Activated CD4-positive, alpha-beta T cell treated with anti-CD3 and anti-CD28 coated beads, Interleukin-2, amount 50 U/mL, for 4 hours (primary cell): ENCODE results near the gene UQCR11.

Experiments
- DNase-seq, 2 experiments: peaks; one replicate each; pipeline ENCODE4 v3.0.0-alpha.2; 2020

Gene UQCR11

GRCh38 chr19:1585243-1585580 lies 20.1 kb downstream of the UQCR11 start:
- no peak for DNase-seq

DNA sequence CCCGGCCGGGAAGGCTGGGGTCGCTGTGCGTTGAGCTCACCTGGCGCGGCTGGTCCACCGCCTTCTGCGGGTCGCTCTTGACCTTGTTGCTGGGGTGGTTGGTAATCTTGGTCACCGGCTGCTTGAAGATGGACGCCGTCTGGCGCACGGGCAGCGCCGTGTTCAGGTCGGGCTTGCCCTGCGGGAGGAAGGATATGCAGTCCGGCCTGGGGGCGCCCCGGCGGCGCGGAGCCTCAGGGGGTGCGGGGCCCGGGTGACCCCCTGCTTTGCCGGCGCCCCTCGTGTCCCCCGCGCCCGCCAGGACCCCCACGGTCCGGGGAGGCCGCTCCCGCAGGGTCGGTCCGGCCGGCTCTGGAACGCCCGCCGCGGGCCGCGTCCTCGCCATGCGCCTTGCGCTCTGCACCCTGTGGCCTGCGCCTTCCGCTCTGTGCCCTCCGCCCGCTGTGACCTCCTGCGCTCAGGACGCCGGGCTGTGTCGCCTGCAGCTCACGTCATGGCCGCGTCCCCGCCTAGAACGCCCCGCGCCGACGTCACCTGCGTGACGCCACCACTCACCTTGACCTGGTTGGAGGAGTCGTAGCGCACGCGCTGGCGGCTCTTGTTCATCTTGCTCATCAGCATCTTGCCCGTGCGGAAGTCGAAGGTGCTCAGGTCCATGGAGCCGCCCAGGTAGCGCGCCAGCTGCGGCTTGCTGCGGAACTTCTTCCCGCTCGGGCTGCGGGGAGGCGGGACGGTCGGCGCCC lies 20.6 kb downstream of the UQCR11 start:
- no peak for DNase-seq

DNA sequence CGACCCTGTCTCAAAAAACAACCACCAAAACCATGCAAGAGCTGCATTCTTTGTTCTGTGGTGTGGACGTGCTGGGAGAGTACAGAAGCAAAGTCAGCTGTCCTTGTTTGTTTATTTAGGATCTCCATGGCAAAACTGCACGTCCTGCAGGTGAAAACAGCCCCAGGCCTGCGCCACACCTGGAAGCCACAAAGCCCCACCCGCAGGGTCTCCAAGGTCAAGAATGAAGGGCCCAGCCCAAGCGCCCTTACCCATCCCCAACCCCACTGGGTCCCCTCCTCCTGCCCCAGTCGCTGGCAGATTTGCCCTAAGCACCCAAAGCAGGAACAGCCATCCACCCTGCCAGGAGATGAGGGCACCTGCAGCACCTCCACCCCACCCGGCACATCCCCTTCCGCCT lies 23.1 kb downstream of the UQCR11 start:
- DNase-seq, result no peak

- DNase-seq, result no peak
These were observed 24.3 kb downstream of the UQCR11 start for GRCh38 chr19:1580957-1581356.

- no peak for DNase-seq
These were observed 24.9 kb downstream of the UQCR11 start for GRCh38 chr19:1580382-1580781.

DNA sequence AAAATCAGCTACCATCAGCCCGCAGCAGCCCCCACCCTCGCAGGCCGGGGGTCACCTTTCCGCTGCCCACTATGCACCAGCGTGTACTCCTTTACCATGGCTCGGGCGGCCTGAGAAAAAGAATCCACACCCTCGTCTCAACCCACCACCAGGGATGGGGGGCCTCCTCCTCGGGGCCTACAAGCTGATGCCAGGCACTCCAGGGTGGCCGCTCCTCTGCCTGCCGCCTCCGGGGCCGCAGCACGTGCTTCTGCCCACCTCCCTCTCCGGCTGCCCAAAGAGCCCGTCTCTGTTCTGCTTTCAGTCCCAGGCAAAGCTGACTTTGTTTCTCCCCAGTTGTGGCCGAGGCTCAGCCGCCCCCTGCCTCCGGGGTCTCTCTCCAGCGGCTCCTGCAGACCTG lies 26.0 kb downstream of the UQCR11 start:
- no peak for DNase-seq

DNA sequence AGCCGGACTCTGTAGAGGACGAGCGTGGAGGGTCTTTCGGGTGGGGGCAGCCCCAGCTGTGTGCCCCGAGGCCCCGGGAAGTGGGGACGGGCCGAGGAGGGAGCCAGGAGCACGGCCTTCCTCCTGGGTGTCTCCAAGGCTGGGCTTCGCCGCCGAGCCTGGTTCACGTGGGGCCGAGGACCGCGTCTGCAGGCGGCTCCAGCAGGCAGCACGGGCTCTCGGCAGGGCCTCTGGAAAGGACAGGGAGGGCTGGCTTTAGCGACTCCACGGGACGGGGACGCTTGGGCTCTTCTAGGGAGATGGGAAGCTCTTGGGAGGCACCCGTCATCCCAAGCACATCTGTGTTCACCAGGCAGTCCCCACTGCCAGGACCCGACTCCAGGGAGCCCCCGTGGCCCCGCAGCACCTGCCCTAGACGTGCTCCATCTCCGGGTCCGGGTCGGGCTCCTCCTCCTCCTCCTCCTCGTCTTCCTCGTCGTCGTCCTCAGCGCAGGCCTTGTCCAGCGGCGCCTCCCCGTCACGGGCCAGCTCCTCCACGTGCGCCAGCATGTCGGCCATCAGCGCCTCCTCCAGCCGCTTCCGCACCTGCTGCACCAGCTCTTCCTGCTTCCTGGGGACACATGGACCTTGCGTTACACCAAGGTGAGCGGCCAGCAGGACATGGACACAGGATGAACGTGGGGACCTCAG lies 27.2 kb downstream of the UQCR11 start:
- DNase-seq, result no peak

DNA sequence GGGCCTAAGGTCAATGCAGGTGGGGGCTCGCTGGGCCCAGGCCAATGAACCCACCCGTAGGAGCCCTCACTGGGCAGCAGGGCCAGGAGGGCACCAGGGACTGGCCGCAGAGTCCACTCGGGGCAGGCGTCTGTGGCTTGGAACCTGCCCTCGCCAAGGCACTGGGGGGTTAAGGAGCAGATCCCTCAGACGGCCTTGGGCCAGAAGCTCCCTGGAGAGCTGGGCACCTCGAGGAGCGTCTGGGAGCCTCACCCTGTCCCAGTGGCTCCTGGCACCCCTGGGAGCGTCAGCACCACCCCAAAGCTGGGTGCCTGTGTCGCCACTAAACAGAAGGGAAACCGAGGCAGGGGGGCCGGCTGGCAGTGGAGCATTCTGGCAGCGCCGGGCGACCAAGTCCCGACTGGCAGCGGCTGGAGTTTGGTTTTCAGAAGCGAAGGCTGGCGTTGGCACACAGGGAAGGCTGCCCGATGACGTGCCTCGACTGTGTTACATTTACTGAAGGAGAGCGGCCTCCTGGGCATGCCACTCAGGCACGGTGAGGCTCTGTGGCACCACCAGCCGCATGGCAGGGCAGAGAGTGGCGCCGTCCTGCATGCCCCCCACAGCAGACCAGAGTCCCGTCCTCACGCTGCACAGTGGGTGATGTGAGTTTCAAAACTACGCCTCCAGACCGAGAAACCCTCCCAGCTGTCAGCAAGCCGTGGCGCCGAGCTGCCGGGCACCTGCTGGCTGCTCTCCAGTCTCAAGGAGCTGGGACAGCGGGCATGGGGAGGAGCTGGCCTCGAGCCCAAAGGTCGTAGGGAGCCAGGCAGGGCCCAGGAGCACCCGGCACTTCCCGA lies 28.0 kb downstream of the UQCR11 start:
- DNase-seq, result no peak

DNA sequence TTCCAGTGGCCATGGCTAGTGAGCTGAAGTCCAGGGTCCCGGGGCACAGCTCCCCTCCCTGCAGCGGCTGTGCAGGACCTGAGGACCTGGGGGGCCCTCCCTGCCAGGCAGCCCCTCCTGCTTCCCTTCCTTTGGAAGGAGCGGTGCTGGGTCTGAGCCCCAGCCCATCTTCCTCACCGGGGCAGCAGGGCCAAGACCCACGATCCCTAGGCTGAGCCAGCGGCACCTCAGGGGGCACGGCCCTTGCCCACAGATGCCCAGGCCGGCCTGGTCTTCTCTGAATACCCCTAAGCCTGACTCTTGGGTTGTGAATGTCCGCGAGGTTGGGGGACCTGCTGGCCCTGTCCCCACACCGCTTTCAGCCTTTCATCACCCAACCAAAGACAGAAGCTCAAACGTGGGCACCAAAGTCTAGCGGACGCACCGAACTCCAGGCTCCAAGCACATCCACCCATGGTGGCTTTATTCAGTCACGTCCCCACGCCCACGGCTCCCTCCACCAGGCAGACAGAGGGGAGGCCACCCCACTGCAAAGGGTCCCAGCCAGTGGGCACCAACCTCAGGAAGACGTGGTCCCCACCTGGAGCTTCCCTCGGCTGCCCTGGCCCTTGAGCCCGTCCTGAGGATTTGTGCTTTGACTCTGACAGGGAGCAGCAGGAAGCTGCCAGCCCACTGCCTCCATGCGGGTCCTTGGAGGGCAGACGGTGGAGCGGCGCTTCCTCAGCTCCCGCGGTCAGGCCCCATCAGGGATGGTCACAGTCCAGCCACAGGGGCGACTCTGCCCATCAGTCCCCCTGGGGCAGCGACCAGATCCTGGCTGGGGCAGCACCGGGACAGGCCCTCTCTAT lies 28.8 kb downstream of the UQCR11 start:
- DNase-seq, result no peak

DNA sequence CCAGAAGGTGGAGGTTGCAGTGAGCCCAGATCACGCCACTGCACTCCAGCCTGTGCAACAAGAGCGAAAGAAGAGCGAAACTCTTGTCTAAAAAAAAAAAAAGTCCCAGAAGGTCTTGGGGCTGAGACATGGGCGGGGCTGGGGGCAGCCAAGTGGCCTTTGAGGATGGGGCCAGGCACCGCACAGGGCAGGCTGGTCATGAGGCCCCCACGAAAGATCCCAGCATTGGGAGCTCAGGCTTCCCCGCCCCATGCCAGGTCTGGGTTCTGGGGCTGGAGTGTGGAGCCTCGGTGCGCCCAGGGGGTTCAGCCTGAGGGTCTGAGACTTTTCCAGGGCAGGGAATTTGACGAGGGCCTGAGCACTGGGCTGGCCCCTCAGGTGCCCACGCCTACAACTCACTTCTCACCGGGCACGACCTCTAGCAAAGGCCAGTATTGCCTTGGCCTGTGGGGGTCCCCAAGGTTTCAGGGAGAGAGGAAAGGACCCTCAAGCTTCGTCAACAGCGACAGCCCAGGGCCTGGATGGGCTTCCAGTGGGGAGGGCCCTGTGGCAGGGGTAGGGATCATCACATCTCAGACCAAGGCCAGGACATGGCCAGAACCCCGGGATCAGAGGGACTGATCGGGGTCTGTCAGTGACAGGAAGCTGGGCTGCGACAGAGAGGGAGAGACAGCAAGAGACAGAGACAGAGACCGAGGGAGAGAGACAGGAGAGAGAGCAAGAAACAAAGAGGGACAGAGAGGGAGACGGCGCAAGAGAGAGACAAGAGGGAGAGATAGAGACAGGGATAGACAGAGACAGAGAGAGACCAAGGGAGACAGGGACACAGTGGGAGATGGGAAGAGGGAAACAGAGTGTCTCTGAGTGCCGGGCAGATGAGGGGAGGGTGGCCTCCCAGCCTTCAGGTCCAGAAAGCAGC lies 29.7 kb downstream of the UQCR11 start:
- no peak for DNase-seq

GRCh38 chr19:1574354-1575136 lies 30.7 kb downstream of the UQCR11 start:
- no peak for DNase-seq

- no peak for DNase-seq
These were observed 32.5 kb downstream of the UQCR11 start for GRCh38 chr19:1572795-1573194.

DNA sequence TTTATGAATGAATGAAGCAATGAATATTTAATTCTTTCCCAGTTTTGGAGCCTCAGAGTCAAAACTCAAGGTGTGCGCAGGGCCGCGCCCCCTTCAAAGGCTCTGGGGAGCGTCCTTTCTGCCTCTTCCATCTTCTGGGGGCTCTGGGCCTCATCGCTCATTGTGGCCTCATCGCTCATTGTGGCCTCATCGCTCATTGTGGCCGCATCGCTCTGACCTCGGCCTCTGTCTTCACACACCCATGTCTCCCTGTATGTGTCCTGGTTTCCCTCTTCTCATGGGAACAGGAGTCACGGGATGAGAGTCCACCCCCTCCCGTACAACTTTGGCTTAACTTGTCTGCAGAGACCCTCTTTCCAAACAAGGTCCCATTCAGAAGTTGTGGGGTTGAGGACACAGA lies 33.9 kb downstream of the UQCR11 start:
- no peak for DNase-seq

DNA sequence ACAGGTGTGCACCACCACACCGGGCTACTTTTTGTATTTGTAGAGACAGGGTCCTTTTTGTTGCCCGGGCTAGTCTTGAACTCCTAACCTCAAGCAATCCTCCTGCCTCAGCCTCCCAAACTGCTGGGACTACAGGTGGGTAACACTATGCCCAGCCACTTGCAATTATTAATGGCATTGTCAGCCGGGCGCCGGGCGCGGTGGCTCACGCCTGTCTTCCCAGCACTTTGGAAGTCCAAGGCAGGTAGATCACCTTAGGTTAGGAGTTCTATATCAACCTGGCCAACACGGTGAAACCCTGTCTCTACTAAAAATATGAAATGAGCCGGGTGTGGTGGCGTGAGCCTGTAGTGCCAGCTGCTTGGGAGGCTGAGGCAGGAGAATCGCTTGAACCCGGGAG lies 34.4 kb downstream of the UQCR11 start:
- no peak for DNase-seq

- DNase-seq, result no peak
These were observed 35.3 kb downstream of the UQCR11 start for GRCh38 chr19:1569997-1570396.

DNA sequence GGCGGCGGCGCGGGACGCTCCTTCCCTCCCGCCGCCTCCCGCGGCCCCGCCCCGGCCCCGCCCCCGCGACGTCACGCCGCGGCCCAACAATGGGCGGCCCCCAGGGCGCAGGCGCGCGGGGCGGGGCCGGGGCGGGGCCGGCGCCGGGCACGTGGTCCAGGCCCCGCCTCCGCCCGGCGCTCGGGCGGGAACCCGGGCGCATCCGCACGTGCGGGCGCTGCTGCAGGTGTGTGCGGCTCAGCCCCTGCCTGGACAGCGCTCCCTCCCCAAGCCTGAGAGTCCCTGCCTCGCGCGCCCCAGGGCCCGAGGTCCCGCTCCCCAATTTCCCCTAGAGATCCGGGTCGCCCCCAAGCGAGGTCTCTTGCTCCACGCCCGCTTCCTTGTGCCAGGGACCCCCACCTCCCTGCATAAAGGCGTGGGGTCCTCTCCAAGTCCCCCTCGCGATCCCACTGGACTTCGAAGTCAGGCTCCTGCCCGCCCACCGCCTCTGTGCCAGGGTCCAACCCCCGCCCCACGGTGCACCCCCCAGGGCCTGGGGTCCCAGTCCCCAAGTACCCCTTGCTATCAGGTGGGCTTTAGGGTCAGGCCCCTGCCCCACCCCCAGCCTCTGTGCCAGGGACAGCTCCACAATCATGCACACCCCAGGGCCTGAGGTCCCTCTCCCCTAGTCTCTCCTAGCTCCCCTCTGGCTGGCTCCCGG lies 36.8 kb downstream of the UQCR11 start, which contains the start of gene MEX3D:
Gene MEX3D (minus strand): TSS at position 6 of the 700 bp plus-strand sequence. CDS start 267 bp downstream, outside the sequence.
- DNase-seq, result peak; percentile 71 to 76

DNA sequence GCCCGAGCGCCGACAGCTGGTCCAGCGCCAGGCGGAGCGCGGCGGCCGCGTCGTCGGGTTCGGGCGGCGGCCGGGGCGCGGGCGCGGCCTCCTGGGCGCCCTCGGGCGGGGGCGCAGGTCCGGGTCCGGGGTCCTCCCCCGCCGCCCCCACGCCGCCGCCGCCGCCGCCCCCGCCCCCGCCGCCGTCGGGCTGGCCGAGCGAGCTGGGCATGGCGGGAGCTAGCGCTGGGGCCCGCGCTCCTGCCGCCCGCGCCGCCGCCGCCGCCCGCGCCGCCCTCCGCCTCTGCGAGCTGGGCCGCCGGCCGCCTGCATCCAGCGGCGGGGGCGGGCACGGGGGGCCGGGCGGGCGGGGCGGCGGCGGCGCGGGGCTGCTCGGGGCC lies 37.4 kb downstream of the UQCR11 start:
- DNase-seq, result no peak

- DNase-seq, result no peak
These were observed 38.0 kb downstream of the UQCR11 start for GRCh38 chr19:1567116-1567847.

GRCh38 chr19:1566392-1567115 lies 38.7 kb downstream of the UQCR11 start:
- no peak for DNase-seq
